ENCODE results near the gene DSCAM. TPM values are rescaled to one million over a fixed set of nuclear protein-coding genes. Genes with fewer than 3 reads are reported as not detected.

DSCAM gene
- polyA plus RNA-seq, 1 experiment = 0.10 TPM

DNA sequence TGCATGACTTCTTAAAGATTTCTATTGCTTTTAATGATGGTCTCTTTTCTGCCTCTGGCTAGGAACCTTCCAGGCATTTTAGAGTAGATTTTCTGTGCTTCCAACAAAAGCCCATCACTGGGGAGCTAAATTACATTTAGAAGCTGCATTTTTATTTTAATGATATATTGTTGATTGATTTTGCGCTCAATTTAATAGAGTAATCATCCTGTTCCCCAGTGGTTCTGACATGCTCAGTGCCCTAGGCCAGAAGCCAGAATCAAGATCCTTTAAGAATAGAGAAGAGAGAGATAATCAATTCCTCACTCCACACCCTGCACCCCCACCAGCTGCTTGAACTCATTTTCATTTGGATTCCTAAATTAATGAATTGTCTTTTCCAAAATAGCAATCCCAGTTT is 881.9 kb downstream of the DSCAM start:
- POLR2A ChIA-PET = no interaction called here
- DNase-seq (ENCODE audit: low read depth) = no peak

DNA sequence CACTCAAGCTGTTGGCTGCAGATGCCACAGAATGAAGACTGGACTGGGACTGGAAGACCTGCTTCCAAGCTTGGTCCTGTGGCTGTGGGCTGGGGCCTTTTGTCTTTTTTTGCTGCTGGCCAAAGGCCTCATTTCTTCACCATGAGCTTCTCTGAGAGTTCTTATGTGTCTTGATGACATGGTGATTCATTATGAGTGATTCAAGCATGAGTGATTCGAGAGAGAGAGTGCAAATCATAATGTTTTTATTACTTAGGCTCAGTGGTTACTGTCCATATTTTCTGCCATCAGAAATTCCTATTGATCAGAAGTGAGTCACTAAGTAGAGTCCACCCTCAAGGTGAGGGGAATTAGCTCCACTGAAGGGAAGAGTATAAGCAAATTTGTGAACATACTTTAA is 885.7 kb downstream of the DSCAM start:
- CTCF ChIA-PET = no interaction called here
- DNase-seq (ENCODE audit: low read depth) = no peak
- H3K27me3 ChIP-seq (ENCODE audit: control insufficient read depth, insufficient read depth, low read length) = no peaks in the 10 kb centered on the region
- POLR2A ChIA-PET = no interaction called here
- no peak overlapping the region for H3K4me3 ChIP-seq (ENCODE audit: low read depth, low read length)
- H3K36me3 ChIP-seq (ENCODE audit: control insufficient read depth, insufficient read depth, low read length) = no peaks in the 10 kb centered on the region
- TF ChIP-seq, protein P1, sequence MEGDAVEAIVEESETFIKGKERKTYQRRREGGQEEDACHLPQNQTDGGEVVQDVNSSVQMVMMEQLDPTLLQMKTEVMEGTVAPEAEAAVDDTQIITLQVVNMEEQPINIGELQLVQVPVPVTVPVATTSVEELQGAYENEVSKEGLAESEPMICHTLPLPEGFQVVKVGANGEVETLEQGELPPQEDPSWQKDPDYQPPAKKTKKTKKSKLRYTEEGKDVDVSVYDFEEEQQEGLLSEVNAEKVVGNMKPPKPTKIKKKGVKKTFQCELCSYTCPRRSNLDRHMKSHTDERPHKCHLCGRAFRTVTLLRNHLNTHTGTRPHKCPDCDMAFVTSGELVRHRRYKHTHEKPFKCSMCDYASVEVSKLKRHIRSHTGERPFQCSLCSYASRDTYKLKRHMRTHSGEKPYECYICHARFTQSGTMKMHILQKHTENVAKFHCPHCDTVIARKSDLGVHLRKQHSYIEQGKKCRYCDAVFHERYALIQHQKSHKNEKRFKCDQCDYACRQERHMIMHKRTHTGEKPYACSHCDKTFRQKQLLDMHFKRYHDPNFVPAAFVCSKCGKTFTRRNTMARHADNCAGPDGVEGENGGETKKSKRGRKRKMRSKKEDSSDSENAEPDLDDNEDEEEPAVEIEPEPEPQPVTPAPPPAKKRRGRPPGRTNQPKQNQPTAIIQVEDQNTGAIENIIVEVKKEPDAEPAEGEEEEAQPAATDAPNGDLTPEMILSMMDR (IDR thresholded peaks at IDR 0.05; ENCODE audit: insufficient read depth, low read depth, low read length) = no peak

More for the DNA sequence above, 881.9 kb downstream of the DSCAM start:
- H3K36me3 ChIP-seq (ENCODE audit: control insufficient read depth, insufficient read depth, low read length) = no peaks in the 10 kb centered on the region
- TF ChIP-seq, protein P1 (IDR thresholded peaks at IDR 0.05; ENCODE audit: insufficient read depth, low read depth, low read length) = no peak
- CTCF ChIA-PET = interaction anchor here (0.7 kb wide), 1 partner anchor 10 kb away, joined by 3 read pairs; no protein-coding TSS in a partner anchor
- H3K4me3 ChIP-seq (ENCODE audit: low read depth, low read length) = no peak overlapping the region
- no peaks in the 10 kb centered on the region for H3K27me3 ChIP-seq (ENCODE audit: control insufficient read depth, insufficient read depth, low read length)

Small RNA genes within 50 kb of the gene (small RNA-seq; reads per million reads assigned to genes)
- gene MIR4760 (ENCODE audit: insufficient read length, low read depth, low replicate concordance) (1.1 reads per million), gene RF00432 (ENCODE audit: insufficient read length, low read depth, low replicate concordance) (not detected)
